ENCODE data around the gene SH2D1A. TPM values are rescaled to one million over a fixed set of nuclear protein-coding genes. Genes with fewer than 3 reads are reported as not detected.

Gene SH2D1A
- total RNA-seq, result not detected in 2 replicates

DNA sequence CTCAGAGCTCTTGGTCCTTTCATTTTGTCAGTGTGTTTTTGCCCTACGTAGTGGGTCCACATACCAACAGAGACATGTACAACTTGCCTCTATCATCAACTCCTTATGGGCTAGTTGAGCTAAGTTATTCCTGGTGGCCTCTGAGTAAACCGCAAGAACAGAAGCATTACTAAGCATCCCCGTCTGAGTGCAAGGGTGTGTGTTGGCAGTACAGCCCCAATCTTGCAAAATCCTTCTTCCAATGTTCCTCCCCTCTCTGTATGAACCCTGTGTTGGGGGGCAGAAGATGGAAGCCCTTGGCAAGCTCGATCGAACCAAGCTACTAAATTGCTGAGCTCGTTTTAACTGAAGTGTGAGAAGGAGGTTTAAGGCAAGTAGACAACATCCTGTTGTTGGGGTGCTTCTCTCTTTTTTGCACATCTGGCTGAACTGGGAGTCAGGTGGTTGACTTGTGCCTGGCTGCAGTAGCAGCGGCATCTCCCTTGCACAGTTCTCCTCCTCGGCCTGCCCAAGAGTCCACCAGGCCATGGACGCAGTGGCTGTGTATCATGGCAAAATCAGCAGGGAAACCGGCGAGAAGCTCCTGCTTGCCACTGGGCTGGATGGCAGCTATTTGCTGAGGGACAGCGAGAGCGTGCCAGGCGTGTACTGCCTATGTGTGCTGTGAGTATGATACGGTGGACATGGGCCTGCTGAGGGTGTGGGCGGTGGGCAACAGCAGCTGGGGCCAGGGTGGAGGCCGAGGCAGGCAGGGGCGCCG, at the start of gene SH2D1A:
SH2D1A (plus strand) TSS at position 447 of the 760 bp plus-strand sequence; CDS start at position 527, 80 bp downstream.

DNA sequence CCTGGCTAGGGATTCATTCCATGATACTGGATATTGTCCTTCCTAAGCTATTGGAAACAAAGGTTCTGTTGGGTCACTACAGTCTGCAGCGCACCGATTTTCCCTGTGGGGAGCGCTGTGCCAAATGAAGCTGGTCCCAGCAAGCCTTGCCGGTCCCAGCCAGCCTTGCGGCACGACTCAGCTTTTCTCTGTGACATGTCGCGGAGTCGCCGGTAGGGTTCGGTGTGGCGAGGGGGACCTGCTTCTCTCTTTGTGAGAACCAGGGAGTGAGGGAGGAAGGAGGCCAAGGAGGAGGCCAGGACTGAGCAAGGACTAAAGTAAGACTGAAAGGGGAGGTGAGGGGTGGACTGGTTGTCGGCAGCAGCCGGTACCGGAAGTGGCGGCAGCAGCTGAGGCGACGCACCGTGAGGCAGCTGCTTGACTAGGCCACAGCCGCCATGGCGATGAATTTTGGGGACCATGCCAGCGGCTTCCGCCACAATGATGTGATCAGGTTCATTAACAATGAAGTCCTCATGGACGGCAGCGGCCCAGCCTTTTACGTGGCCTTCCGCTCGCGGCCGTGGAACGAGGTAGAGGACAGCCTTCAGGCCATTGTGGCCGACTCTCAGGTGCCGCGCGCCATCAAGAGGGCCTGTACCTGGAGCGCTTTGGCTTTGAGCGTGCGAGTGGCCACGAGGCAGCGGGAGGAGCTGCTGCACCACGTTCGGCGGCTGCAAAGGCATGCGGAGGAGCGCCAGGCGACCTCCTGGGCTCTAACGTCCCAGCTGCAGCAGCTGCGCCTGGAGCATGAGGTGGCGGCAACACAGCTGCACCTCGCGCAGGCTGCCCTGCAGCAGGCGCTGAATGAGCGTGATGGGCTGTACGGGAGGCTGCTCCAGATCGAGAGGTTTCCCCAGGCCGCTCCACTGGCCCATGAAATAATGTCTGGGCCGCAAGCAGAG, 13.6 kb upstream of the SH2D1A start, which contains the start of gene TEX13D:
TEX13D (plus strand) TSS at position 180 of the 944 bp plus-strand sequence; CDS start at position 438, 258 bp downstream.

Other genes with a start within 250 kb of the SH2D1A start
- not detected in 2 replicates for gene TEX13D, start 13.9 kb upstream of the SH2D1A start, total RNA-seq

Data from cardiac ventricle fibroblast (primary cell).